Ureter (tissue), 1 donor: ENCODE measurements around the gene YWHAE. TPM values are rescaled to one million over a fixed set of nuclear protein-coding genes. Genes with fewer than 3 reads are reported as not detected.
"Not testable (repeated sequence)": the region's sequence is repeated elsewhere in the genome, so short reads cannot be mapped to it uniquely, and the experiment has no call there.

Experiments used
- DNase-seq: peaks from one replicate; pipeline ENCODE4 v3.0.0-alpha.2; 2020; ENCODE audit warnings: low spot score
- total RNA-seq: library from RNA; stranded (reverse); gene quantifications from one replicate; pipeline ENCODE4 v1.2.4, GENCODE V29; 2023
- donor health status: DM: yes; HTN: yes; CAD: no.

The YWHAE gene
- 492 TPM for total RNA-seq

- peak; percentile 97 for DNase-seq
Measured at GRCh38 chr17:1399679-1400512, at the start of gene YWHAE. Gene YWHAE (minus strand): TSS chr17:1400222. CDS start chr17:1400110, 112 bp downstream.

GRCh38 chr17:1449412-1449967 is 49.5 kb upstream of the YWHAE start:
- DNase-seq: no peak

GRCh38 chr17:1447052-1447451 is 47.0 kb upstream of the YWHAE start:
- no peak for DNase-seq

- no peak for DNase-seq
Measured at GRCh38 chr17:1446201-1446600, 46.2 kb upstream of the YWHAE start.

- DNase-seq: not testable (repeated sequence)
Measured at GRCh38 chr17:1445695-1446094, 45.7 kb upstream of the YWHAE start.

GRCh38 chr17:1442721-1443120 is 42.7 kb upstream of the YWHAE start:
- DNase-seq: not testable (repeated sequence)

- no peak for DNase-seq
Measured at GRCh38 chr17:1442187-1442586, 42.2 kb upstream of the YWHAE start.

- no peak for DNase-seq
Measured at GRCh38 chr17:1440921-1441320, 40.9 kb upstream of the YWHAE start.

DNA sequence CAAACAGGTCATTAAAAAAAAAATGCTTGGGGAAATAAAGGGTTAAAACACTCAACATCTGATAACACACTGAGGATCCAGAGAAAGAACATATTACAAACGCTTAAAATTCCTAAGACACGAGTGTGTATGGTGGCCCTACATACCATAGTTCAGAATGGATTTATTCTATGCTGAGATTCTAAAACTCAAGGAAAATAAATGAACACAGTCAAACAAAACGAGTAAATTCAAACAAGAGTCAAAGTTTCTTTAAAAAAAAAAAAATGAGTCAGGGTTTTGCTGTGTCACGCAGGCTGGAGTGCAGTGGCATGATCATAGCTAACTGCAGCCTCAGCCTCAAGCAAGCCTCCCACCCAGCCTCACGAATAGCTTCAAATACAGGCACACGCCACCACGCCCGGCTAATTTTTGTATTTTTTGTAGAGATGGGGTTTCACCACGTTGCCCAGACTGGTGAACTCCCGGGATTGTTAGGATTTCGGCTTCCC is 38.6 kb upstream of the YWHAE start:
- DNase-seq: no peak

DNA sequence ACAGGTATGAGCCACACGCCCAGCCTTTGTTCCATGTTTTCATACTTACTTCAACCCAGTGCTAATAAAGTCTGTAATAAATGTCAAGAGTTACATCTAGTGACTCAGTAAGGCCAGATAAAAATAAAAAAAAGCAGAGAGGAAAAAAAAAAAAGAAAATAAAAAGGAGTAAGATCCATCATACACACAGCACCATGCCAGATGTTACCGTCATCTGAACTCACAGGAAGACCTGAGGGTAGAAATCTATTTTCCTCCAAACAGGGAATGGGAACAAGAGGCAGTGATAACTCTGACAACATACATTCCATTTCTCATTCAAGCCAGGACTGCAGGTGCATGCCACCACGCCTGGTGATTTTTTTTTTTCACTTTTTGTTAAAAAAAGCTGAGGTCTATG is 35.3 kb upstream of the YWHAE start:
- DNase-seq: no peak

- DNase-seq: no peak
Measured at GRCh38 chr17:1434150-1434549, 34.1 kb upstream of the YWHAE start.

DNA sequence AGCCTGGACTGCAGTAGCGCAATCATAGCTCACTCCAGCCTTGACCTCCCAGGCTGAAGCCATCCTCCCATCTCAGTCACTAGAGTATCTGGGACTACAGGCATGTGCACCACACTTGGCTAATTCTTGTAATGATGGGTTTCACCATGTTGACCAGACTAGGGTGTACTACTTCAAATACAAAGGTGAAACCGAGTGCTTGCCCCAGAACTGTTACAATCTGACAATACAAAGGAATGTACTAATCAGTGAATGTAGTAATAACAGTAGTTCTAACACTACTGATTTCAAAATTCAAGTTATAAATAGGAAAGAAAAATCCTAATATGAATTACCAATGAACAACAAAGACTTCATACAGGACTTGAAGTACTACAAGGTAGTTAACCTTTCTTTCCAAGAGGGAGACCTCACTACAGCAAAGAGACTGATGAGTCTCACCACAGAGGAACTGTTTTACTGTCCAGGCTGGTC is 31.6 kb upstream of the YWHAE start:
- no peak for DNase-seq

DNA sequence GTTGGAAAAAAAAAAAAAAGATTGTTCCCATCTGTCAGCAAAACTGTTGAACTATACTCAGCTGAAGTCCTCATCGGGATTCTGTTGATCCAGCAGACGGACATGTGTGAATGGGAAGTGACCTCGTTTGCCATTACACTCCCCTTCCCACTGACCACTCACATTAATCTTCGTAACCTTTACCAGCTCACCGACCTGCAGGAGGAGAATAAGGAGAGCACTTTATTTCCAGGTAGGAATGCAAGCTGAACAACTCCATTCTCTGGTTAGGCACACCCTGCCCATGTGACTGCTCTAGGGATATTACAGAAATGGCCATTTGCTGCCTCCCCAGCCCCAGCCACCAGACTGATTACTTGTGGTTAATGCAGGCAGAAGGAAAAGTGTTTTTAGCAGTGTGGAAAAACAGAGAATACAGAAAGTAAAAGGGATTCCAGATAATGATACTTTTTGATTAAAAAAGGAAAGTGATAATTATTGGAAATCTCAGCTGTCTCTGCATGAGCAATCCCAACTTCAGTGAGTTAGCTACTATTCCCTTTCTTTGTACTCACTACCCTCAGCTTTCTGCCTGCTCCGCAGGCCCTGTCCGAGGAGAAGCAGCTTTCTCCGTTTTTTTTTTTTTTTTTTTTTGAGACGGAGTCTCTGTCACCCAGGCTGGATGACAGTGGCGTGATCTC is 23.6 kb upstream of the YWHAE start:
- DNase-seq: no peak

DNA sequence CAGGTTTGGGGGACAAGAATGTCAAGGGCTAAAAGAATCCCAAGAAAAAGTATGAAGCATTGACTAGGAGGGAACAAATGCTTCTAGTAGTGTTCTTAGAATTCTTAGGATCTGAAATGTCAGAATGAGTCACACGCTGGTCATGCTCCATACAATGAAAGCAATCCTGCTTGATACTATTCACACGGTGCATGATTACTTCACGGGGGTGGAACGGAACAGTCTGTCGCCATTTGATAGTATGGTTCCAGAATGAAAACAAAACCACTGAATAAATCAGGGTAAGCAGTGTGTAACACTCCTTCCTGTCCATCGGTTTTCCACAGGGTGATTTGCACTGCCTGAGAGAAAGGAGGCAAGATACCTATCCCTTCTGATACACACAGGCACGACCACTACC is 22.9 kb upstream of the YWHAE start:
- no peak for DNase-seq

GRCh38 chr17:1421470-1421869 is 21.4 kb upstream of the YWHAE start:
- no peak for DNase-seq

DNA sequence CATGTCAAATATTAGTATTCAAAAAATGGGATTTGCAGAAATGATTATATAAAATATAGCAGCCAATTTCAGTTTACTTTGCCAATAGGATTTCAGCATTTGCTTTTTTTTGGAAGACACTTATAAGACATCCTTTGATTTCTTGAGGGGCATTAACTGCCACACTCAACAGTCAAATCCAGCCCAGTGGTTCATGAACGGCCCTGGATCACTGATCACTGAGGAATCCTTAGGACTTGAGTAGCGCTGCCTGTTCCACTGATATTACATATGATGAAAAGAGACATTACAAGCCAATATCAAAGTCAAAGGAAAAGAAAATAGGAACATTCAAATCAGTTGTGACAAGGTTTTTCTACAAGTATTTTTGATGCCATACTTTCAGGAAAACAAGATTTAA is 21.0 kb upstream of the YWHAE start:
- DNase-seq: no peak

- DNase-seq: no peak
Measured at GRCh38 chr17:1420163-1420562, 20.1 kb upstream of the YWHAE start.

- not testable (repeated sequence) for DNase-seq
Measured at GRCh38 chr17:1418476-1418875, 18.5 kb upstream of the YWHAE start.

GRCh38 chr17:1416414-1416813 is 16.4 kb upstream of the YWHAE start:
- no peak for DNase-seq

GRCh38 chr17:1414634-1415033 is 14.6 kb upstream of the YWHAE start:
- DNase-seq: no peak

GRCh38 chr17:1414001-1414574 is 14.1 kb upstream of the YWHAE start:
- no peak for DNase-seq

DNA sequence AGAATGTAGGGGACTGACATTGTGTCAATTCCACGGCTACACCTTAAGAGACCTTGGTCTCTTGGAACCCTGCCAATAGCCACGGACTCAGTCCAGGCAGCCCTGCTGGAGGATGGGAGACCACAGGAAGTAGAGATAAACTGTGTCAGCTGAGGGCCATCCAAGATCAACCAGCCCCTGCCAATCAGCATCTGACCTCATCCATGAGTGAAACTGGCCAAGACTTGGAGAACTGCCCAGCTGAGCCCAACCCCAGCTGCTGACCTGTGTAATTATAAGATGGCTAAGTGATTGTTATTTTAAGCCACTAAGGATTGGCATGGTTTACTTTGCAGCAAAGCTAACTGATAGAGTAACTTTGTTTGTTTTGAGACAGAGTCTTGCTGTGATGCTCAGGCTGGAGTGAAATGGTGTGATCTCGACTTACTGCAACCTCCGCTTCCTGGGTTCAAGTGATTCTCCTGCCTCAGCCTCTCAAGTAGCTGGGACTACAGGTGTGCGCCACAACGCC is 13.3 kb upstream of the YWHAE start:
- no peak for DNase-seq
